Measurements from ENCODE around the gene ORMDL1. TPM values are rescaled to one million over a fixed set of nuclear protein-coding genes. Genes with fewer than 3 reads are reported as not detected.

Gene ORMDL1
- total RNA-seq, 1 experiment from 2014 or later = 83.0 TPM

DNA sequence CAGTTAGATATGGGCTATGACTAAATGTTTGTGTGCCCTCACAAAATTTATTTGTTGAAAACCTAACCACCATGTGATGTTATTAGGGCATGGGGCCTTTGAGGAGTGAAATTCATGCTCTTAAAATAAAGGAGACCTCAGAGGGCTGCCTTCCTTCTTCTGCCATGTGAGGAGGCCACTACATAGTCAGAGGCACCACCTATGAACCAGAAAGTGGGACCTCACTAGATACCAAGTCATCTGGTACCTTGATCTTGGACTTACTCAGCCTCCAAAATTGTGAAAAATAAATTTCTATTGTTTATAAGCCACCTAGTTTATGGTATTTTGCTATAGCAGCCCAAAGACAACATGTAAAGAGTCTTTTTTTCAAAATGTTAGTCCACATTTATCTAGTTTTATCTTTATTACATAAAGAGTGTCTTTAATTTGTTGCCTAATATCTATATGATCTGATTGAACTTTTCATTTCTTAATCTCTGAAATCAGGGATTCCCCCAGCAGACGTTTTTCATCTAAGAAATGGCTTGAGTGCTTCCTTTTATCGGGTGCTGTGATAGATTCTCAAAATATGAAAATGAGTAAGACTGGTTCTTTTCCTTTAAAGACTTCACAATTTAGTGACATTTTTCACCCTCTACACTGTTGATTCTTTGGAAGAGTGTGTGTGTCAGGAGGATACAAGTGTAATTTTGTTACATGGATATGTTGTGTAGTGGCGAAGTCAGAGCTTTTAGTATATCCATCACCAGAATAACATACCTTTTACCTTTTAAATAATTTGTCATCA lies 34.3 kb upstream of the ORMDL1 start:
- intact Hi-C loops (cut with micrococcal nuclease) = no loop called here
- no peak for DNase-seq (ENCODE audit: unreplicated experiment)
- ChIA-PET CTCF (interaction anchor here (0.6 to 1.6 kb wide), 2 partner anchors 13 to 676 kb away, joined by 3 read pairs; no protein-coding TSS in a partner anchor), POLR2A (no interaction called here)
- no TSS peak for BruUV-seq (replicated peaks)
- peaks cover 6% of the 10 kb centered on the region for H3K4me1 Mint-ChIP-seq (ENCODE audit: insufficient read depth, unreplicated experiment)
- no peak overlapping the region for H3K4me3 Mint-ChIP-seq (ENCODE audit: unreplicated experiment)
- H3K27me3 Mint-ChIP-seq (ENCODE audit: insufficient read depth, unreplicated experiment) = no peaks in the 10 kb centered on the region
- TF ChIP-seq, protein P1, sequence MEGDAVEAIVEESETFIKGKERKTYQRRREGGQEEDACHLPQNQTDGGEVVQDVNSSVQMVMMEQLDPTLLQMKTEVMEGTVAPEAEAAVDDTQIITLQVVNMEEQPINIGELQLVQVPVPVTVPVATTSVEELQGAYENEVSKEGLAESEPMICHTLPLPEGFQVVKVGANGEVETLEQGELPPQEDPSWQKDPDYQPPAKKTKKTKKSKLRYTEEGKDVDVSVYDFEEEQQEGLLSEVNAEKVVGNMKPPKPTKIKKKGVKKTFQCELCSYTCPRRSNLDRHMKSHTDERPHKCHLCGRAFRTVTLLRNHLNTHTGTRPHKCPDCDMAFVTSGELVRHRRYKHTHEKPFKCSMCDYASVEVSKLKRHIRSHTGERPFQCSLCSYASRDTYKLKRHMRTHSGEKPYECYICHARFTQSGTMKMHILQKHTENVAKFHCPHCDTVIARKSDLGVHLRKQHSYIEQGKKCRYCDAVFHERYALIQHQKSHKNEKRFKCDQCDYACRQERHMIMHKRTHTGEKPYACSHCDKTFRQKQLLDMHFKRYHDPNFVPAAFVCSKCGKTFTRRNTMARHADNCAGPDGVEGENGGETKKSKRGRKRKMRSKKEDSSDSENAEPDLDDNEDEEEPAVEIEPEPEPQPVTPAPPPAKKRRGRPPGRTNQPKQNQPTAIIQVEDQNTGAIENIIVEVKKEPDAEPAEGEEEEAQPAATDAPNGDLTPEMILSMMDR (IDR thresholded peaks at IDR 0.05; ENCODE audit: unreplicated experiment) = no peak
- no peak overlapping the region for H3K27ac Mint-ChIP-seq (ENCODE audit: low read depth, unreplicated experiment)
- peaks cover 60% of the 10 kb centered on the region for H3K36me3 Mint-ChIP-seq (ENCODE audit: insufficient read depth, unreplicated experiment)
- H3K9me3 Mint-ChIP-seq (ENCODE audit: unreplicated experiment) = no peaks in the 10 kb centered on the region

DNA sequence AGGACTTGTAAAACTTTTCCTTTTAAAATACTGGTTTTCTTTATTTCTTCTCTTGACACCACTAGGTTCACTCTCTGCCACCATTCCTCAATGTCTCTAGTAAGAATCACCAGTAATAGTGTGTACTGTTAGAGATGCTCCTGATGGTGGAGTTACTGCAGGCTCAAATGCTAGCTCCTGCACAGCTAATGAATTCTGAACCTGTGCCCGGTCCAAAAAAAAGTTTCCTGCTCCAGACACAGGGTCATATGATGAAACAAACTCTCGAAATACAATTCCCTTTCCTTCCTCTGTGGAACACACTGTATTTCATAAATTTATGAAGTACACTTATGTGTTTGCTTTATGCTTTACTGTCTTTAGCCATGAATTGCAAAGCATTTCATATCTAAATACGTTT lies 19.3 kb upstream of the ORMDL1 start:
- no peaks in the 10 kb centered on the region for H3K27me3 Mint-ChIP-seq (ENCODE audit: insufficient read depth, unreplicated experiment)

DNA sequence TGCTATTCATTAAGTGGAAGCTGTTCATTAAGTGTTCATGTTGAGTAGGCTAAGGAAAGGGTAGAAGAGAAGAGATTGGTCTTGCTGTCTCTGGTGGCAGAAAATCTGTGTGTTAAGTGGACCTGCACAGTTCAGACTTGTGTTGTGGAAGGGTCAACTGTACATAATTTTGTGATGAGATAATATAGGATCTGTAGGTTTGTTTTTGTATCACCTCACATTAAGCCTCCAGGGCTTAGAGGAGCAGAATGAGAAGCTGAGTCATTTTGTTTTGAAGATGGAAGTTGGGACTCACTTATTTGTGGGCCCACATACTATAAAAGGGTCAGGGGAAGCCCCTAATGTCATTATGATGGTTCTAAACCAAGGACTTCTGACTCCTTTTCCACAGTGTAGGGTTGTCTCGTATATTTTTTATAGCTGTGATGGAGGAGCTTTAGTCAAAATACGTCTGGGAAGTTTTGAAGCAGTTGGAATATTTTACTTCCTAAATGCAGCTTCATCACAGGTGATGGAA lies 18.3 kb upstream of the ORMDL1 start:
- no TSS peak for BruUV-seq (replicated peaks)
- H3K36me3 Mint-ChIP-seq (ENCODE audit: insufficient read depth, unreplicated experiment) = peaks cover 17% of the 10 kb centered on the region
- no peaks in the 10 kb centered on the region for H3K27me3 Mint-ChIP-seq (ENCODE audit: insufficient read depth, unreplicated experiment)
- no peak overlapping the region for H3K27ac Mint-ChIP-seq (ENCODE audit: low read depth, unreplicated experiment)
- no peak overlapping the region for H3K4me3 Mint-ChIP-seq (ENCODE audit: unreplicated experiment)
- TF ChIP-seq, protein P1 (IDR thresholded peaks at IDR 0.05; ENCODE audit: unreplicated experiment) = no peak
- intact Hi-C loops (cut with micrococcal nuclease) = no loop called here
- H3K4me1 Mint-ChIP-seq (ENCODE audit: insufficient read depth, unreplicated experiment) = peaks cover 31% of the 10 kb centered on the region
- POLR2A ChIA-PET = interaction anchor here (0.9 to 1.2 kb wide), 4 partner anchors 9 to 208 kb away, joined by 3 to 4 read pairs (median 4); partner anchors contain the start of genes ORMDL1 and PMS1
- H3K9me3 Mint-ChIP-seq (ENCODE audit: unreplicated experiment) = no peaks in the 10 kb centered on the region
- peak; percentile 13 for DNase-seq (ENCODE audit: unreplicated experiment)
- CTCF ChIA-PET = interaction anchor here (0.6 to 2.0 kb wide), 4 partner anchors 39 to 269 kb away, joined by 3 to 7 read pairs (median 4); partner anchors contain the start of gene ASNSD1

More for the DNA sequence above, 19.3 kb upstream of the ORMDL1 start:
- Mint-ChIP-seq H3K9me3 (ENCODE audit: unreplicated experiment) (no peaks in the 10 kb centered on the region), H3K27ac (ENCODE audit: low read depth, unreplicated experiment) (no peak overlapping the region), H3K4me3 (ENCODE audit: unreplicated experiment) (no peak overlapping the region), H3K36me3 (ENCODE audit: insufficient read depth, unreplicated experiment) (peaks cover 11% of the 10 kb centered on the region), H3K4me1 (ENCODE audit: insufficient read depth, unreplicated experiment) (peaks cover 26% of the 10 kb centered on the region)
- intact Hi-C loops (cut with micrococcal nuclease) = no loop called here
- no peak for DNase-seq (ENCODE audit: unreplicated experiment)
- TF ChIP-seq, protein P1 (IDR thresholded peaks at IDR 0.05; ENCODE audit: unreplicated experiment) = no peak
- no TSS peak for BruUV-seq (replicated peaks)
- ChIA-PET POLR2A (no interaction called here), CTCF (interaction anchor here (2.0 kb wide), 1 partner anchor 268 kb away, joined by 7 read pairs; no protein-coding TSS in a partner anchor)

DNA sequence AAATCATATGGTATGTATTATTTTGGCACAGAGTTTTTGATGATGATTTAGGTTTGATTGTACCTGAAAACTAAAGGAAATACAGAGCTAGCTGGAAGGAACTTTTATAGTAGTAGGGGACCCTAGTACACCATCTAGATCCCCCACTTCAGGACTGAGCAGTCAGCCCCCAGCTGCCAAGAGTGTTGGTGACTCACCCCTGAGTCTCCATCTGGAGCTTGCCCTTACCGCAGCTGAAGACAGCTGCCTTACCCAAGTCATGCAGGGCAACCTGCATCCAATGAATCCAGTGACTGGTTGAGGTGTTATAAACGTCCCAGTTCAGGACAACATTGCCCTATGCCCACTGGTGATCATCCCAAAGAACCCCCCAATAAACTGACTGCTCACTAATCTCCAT lies 15.4 kb upstream of the ORMDL1 start:
- POLR2A ChIA-PET = interaction anchor here (2.0 kb wide), 1 partner anchor 15 kb away, joined by 11 read pairs; the partner anchor contains the start of genes ORMDL1 and PMS1
- DNase-seq (ENCODE audit: unreplicated experiment) = peak; percentile 63
- peaks cover 31% of the 10 kb centered on the region for H3K4me1 Mint-ChIP-seq (ENCODE audit: insufficient read depth, unreplicated experiment)
- intact Hi-C loops (cut with micrococcal nuclease) = loop anchor here (10.0 kb wide), 1 partner anchor 135 kb away; no protein-coding TSS in a partner anchor
- H3K4me3 Mint-ChIP-seq (ENCODE audit: unreplicated experiment) = no peak overlapping the region
- peaks cover 32% of the 10 kb centered on the region for H3K36me3 Mint-ChIP-seq (ENCODE audit: insufficient read depth, unreplicated experiment)
- BruUV-seq (replicated peaks) = no TSS peak
- no peaks in the 10 kb centered on the region for H3K9me3 Mint-ChIP-seq (ENCODE audit: unreplicated experiment)
- no peaks in the 10 kb centered on the region for H3K27me3 Mint-ChIP-seq (ENCODE audit: insufficient read depth, unreplicated experiment)
- CTCF ChIA-PET = interaction anchor here (0.6 to 3.4 kb wide), 9 partner anchors 9 to 273 kb away, joined by 3 to 19 read pairs (median 5); partner anchors contain the start of gene OSGEPL1
- TF ChIP-seq, protein P1 (IDR thresholded peaks at IDR 0.05; ENCODE audit: unreplicated experiment) = no peak
- H3K27ac Mint-ChIP-seq (ENCODE audit: low read depth, unreplicated experiment) = no peak overlapping the region
